HL-60/S4 treated with retinoic acid at 250 ng/mL for 4 days and 3 days (cell line): ENCODE data around the gene RBM19.

Experiments
- in situ Hi-C: fragments of 300-500 bp; cut with MboI; formaldehyde crosslinking; loops from 2 replicates; pipeline ENCODE4 v1.7.0; 2022; ENCODE audit warnings: low sequenced_read_pairs

RBM19 gene

GRCh38 chr12:113961921-113962710 lies 4.0 kb downstream of the RBM19 start:
- in situ Hi-C loops: no loop called here

DNA sequence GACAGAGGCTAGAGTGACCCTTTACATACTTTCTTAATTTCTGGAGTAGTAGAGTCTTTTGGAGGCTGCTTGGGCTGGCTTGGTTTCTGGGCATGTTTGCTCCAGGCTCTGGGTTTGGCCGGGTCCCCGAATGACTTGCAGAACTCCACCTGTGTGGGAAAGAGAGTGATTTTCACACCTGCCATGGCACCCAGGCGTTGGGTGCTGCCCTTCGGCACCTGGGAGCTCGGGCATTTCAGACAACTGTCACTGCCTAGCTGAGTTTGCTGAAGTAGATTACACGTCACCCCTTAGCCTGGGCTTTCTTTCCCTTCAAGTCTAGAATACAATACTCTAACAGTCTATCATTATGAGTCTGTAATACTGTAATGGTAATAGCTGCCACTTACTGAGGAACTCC lies 6.1 kb downstream of the RBM19 start:
- in situ Hi-C loops: no loop called here

- in situ Hi-C loops: no loop called here
Observed at GRCh38 chr12:113959096-113959495, 7.0 kb downstream of the RBM19 start.

GRCh38 chr12:113958108-113958507 lies 8.0 kb downstream of the RBM19 start:
- in situ Hi-C loops: no loop called here

- in situ Hi-C loops: no loop called here
Observed at GRCh38 chr12:113957627-113958026, 8.5 kb downstream of the RBM19 start.

DNA sequence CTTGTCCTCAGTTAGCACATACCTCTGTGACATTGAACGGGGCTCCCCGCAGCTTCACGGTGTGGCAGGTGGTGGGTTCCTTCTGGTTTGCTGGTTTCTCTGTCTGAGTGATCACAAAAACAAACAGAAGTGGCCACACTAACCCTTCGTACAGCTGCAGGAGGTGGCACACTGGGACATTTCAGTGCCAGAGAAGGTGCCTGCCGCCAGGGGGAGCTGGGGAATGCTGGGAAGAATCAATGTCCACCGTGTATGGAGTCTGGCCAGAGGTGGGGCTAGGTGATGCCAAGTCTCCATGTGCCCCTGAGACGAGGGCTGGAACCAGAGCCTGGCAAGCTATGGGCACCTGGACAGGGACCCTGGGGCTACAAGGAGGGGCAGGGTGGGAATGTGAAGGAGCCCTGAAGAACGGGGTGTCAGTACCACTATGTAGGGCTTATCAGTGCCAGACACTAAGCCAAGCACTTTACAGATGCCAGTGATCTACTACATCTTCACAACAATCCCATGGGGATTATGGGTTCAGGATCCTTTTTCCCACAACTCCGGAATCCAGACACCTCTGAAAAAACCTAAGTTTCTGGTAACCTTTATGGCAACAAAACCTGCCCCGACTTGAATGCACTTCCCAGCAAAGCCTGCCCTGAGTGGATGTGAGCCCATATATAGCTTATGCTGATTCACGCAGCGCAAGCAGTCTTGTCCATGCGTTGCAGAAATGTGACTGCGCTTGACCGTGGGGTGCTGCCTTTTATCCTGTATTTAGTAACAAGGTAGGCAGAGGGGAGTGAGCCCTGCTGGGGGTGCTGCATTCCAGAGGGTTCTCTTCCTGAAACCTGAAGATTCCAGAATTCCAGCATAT lies 10.8 kb downstream of the RBM19 start:
- in situ Hi-C loops: no loop called here

GRCh38 chr12:113954547-113954946 lies 11.6 kb downstream of the RBM19 start:
- in situ Hi-C loops: no loop called here

GRCh38 chr12:113950873-113951272 lies 15.3 kb downstream of the RBM19 start:
- in situ Hi-C loops: no loop called here

DNA sequence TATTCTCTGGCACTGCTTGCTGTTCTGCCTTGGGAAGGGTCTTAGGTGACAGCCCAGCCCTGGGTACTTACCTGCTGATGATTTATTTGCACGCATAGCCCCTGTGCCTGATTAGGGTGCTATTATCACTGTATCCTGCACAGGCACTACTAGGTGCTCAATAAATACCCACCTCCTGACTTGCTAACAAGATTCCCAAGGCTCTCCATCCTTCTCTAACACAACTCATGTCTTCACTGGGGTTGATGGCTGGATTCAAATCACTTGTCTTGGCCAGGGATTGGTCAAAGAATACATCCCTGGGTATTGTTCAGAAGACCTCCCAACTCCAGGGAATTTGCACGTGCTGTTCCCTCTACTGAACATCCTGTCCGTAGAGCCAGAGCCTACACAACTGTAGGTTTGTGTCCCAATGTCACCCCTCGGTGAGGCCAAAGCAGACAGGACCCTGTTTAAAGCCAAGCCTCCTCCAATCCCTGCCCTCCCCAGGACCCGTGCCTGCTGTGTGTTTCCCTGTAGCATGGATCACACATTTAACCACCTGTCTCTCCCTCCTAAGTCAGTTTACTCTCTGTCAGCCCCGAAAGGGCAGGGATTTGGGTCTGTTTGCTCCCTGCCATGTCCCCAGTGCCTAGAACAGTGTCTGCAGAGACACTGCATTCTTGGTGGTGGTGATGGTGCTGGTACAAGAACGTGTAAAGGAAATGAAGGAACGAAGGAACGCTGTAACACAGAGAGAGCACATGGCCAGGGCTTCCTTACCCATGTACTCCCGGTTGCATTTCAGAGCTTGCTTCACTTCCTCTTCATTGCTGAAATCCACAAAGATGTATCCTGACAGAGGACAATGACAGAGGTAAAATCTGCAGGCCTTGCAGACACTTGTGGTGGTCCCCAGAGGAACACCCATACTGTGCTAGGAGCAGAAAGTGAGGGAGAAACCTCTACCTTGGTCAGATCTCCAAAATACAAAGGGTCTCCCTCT lies 16.5 kb downstream of the RBM19 start:
- in situ Hi-C loops: no loop called here

DNA sequence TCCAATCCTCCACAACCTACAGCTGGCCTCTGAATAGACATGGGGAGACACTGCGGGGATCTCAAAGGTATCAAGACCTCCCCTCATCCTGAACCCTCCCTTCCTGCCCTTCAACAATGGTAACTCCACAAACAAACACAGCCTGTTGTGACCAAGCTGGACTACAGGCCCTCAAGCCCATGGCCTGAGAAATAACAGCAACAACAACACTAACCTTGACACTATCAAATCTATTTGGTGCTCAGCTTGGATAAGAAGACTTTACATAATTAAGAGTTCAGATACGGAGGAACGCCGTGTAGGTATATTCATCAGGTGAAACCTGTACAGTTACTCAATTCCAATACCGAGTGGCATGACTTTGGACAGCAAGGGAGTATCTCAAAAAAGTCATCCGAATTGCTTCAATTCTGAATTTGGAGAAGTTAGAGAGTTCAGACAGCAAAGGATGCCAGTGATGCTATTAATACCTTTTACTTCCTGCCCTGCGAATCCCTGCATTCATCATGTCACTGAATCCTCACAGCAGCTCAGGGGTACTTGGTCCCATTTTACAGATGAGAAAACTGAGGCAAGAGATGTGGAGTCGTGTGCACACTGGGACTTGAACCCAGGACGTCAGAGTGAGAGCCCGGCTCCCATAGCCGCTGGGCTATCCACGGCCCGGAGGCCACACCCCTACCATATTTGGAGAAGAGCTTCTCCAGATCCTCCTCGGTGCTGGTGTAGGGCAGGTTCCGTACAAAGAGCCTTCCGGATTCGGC lies 17.8 kb downstream of the RBM19 start:
- in situ Hi-C loops: no loop called here

GRCh38 chr12:113946175-113946574 lies 19.9 kb downstream of the RBM19 start:
- in situ Hi-C loops: no loop called here

DNA sequence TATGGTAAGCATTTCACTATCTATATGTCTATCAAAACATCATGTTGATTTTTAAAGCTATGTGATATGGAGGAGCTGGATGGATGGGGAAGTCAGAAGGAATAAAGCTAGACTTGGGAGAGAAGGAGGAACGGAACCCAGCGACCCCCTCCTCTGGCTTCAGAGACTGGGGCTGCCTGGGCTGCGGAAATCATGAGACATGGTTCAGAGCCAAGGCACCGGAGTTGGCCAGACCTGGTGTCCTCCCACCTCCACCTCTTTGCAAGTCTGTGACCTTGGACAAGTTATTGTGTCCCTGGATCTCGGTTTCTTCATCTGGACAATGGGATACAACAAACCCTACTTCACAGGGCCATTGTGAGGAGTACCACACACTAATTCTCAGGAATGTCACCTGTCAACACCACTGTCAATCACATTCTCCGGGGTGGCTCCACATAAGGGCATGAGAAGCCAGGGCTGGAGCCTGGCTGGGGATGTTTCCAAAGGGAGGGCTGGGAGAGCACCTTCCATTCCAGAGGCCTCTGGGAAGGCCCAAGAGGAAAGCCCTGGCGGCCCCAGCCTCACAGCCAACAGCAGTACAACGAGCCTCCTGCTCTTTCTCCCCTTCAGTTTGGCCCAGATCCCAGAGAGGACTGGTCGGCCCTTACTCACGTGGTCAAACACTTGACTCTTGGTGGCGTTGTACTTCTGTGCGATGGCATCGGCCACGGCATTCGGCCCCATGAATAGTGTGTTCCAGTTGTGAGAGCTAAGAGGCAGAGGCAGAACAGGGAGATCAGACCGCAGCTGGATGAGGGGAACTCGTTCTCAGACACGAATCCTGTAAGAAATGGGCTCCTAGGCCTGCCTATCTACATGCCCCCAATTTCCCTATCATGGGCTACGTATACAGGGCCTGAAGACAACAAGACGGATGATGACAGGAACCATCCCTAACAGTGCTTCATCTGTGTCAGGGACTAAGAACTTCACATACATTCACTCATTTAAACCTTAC lies 20.7 kb downstream of the RBM19 start:
- in situ Hi-C loops: no loop called here

- in situ Hi-C loops: no loop called here
Observed at GRCh38 chr12:113942209-113942608, 23.9 kb downstream of the RBM19 start.

DNA sequence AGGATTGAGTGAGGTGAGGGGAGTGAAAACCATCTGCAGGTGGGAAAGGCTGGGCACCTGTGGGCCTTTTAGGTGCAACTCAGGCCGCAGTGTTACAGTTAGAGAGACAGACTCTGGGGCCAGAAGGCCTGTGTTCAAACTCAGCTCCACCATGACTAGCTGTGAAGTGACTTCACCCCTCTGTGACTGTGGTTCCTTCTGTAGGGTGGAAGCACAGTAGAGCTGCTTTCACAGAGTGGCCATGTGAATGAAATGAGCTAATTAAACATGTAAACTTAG lies 25.0 kb downstream of the RBM19 start:
- in situ Hi-C loops: no loop called here

DNA sequence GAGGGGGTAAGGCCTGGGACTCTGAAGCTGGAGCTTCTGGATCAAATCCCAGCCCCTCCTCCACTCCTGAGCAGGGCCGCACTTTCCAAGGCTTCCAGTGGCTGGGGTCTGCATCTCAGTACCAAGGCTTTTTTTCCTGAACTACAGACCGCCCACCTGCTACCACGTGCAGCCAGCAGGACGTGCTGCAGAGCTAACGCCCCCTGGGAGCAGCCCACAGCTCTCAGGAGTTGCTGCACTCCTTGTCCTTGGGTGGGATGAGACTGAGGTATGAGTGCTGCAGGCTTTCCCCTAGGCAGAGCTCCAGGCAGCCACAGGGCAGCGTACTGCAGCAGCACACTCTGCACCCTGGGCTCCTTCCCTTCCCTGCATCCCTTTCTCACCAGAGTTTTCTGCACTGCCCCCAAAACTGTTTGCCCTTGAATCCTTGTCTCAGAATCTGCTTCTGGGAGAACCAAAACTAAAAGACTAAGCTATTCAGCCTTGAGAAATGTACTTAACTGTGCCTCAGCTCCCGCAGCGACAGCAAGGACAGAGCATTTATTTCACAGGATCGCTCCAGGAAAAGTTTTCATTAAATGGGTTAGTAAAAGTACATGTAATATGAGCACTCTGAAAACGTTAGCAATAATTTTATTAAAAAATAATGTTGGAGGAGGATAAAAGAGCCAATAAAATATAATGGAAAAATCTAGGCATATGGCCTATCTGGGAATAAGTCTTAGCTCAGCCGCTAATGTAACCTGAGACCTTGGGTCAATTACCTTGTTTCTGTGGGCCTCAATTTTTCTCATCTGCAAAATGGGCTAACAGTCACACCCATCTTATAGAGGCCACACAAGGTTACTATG lies 25.5 kb downstream of the RBM19 start:
- in situ Hi-C loops: no loop called here

- in situ Hi-C loops: no loop called here
Observed at GRCh38 chr12:113939867-113940266, 26.3 kb downstream of the RBM19 start.

- in situ Hi-C loops: no loop called here
Observed at GRCh38 chr12:113938471-113938870, 27.7 kb downstream of the RBM19 start.

DNA sequence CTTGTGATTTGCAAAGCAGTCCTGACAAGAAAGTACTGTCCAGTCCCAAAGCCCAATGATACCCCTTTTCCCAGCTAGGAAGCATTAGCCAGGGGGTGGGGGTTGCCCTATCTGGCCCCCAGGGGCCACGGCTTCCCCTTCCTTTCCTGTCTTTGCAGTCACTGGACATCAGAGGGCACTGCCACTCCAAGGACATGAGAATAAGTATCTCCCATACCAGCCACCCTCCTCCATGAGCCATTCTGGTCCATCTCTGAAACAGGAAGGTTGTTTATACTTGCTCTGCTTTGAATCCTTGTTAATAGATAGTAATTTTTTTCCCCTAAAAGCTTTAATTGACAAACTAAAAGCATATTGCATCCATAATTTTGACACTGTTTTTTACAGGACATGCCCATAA lies 29.7 kb downstream of the RBM19 start:
- in situ Hi-C loops: no loop called here
